ENCODE measurements around the gene FRMD8. TPM values are rescaled to one million over a fixed set of nuclear protein-coding genes. Genes with fewer than 3 reads are reported as not detected.

FRMD8 gene
- total RNA-seq, 8 experiments from 2014 or later: 3.1 to 28.2 (median 11.0) TPM

- peak overlapping the region; percentile 31 to 74 for H3K27ac ChIP-seq
- ATAC-seq (replicated peaks in 6 of 8): peak; percentile 30 to 98 (median 86)
- in situ Hi-C loops (cut with MboI; ENCODE audit: low pct_unique_long_range_greater_than_20kb in 2 of 9, low sequenced_read_pairs in 9 of 9, unreplicated experiment in 9 of 9): no loop called here
- peaks cover 4 to 11% of the 10 kb centered on the region in 2 donors for H3K4me1 ChIP-seq (replicated peaks in 1 of 2)
- H3K4me3 ChIP-seq: peak overlapping the region; percentile 26 to 44 (median 34)
- 1 to 74% (median 15%) methylated on average over 3 to 14 of the region's 47 CpGs; no CpG with 5 or more reads in 3 of the 10 experiments for WGBS, 10 experiments
Observed at GRCh38 chr11:65454696-65455456, 68.4 kb downstream of the FRMD8 start.

DNA sequence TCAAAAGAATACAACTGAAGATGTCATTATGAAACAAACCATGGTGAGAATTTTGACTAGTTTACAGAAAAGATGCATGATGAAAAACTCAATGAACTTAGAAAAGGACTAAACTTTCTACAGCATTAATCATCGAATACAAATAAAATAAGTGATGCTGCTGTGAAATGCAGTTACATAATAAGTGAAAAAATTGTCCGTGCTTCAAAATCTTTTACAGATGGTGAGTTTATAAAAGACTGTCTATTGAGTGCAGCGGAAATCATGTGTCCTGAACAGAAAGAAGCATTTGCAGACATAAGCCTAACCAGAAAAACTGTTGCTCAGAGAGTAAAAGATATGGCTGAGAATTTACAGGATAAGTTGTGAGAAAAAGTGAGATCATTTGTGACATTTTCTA lies 70.0 kb downstream of the FRMD8 start:
- WGBS, 10 experiments: 5 to 100% (median 92%) methylated on average over 2 to 3 of the region's 3 CpGs
- no peak for ATAC-seq (replicated peaks in 6 of 8)
- Histone ChIP-seq H3K27ac (no peak overlapping the region), H3K4me1 (replicated peaks in 1 of 2) (peaks cover 4 to 11% of the 10 kb centered on the region in 2 donors), H3K4me3 (no peak overlapping the region)
- in situ Hi-C loops (cut with MboI; ENCODE audit: low pct_unique_long_range_greater_than_20kb in 2 of 9, low sequenced_read_pairs in 9 of 9, unreplicated experiment in 9 of 9): no loop called here

DNA sequence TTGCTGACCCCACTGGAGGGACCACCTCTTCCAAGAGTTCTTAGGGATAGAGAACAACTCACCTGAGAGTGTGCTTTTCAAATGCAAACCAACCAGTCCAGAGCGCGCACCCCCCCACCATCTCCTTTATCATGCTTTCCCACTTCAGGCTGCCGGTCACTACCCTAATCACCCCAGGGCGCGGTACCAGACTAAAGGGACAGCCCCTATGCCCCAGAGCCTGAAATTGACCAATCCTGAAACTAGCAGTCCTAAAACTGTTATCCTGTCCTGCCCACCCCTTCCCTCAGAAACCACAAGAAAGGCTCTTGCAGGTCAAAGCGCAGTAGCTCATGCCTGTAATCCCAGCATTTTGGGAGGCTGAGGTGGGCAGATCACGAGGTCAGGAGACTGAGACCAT lies 73.1 kb downstream of the FRMD8 start:
- H3K4me1 ChIP-seq (replicated peaks in 1 of 2): peaks cover 4 to 11% of the 10 kb centered on the region in 2 donors
- in situ Hi-C loops (cut with MboI; ENCODE audit: low pct_unique_long_range_greater_than_20kb in 2 of 9, low sequenced_read_pairs in 9 of 9, unreplicated experiment in 9 of 9): no loop called here
- no peak for ATAC-seq (replicated peaks in 6 of 8)
- H3K4me3 ChIP-seq: no peak overlapping the region
- H3K27ac ChIP-seq: no peak overlapping the region
- 26 to 81% (median 46%) methylated on average over 1 to 5 of the region's 7 CpGs; no CpG with 5 or more reads in 4 of the 10 experiments for WGBS, 10 experiments

Other genes starting within 250 kb of the FRMD8 start
- under 1 TPM in 1 of 8 experiments, not detected in 7; 0.28 TPM for gene SPDYC, start 216.4 kb upstream of the FRMD8 start, total RNA-seq
- gene CAPN1, start 204.7 kb upstream of the FRMD8 start, total RNA-seq: 10 to 100 TPM; 32.0 to 79.8 (median 45.3) TPM
- 10 to 100 TPM in 3 of 8 experiments, 1 to 10 TPM in 5; 2.9 to 22.0 (median 6.0) TPM for gene POLA2, start 124.7 kb upstream of the FRMD8 start, total RNA-seq
- 10 to 100 TPM in 2 of 8 experiments, 1 to 10 TPM in 6; 4.0 to 14.1 (median 5.8) TPM for gene CDC42EP2, start 71.8 kb upstream of the FRMD8 start, total RNA-seq
- gene DPF2, start 52.8 kb upstream of the FRMD8 start, total RNA-seq: 10 to 100 TPM; 32.0 to 56.1 (median 44.1) TPM
- 1 to 10 TPM in 5 of 8 experiments, under 1 TPM in 2, not detected in 1; 0.28 to 5.8 (median 4.2) TPM for gene TIGD3, start 31.9 kb upstream of the FRMD8 start, total RNA-seq
- 10 to 100 TPM in 1 of 8 experiments, 1 to 10 TPM in 4, under 1 TPM in 3; 0.11 to 10.0 (median 1.9) TPM for gene SLC25A45, start 4.0 kb upstream of the FRMD8 start, total RNA-seq
- 1,000 to 10,000 TPM in 2 of 8 experiments, 100 to 1,000 TPM in 1, 10 to 100 TPM in 5; 10.9 to 1,983 (median 59.7) TPM for gene NEAT1, start 36.2 kb downstream of the FRMD8 start, total RNA-seq
- over 10,000 TPM in 4 of 8 experiments, 1,000 to 10,000 TPM in 4; 4,364 to 49,781 (median 11,043) TPM for gene MALAT1, start 112.4 kb downstream of the FRMD8 start, total RNA-seq
- gene SCYL1, start 138.4 kb downstream of the FRMD8 start, total RNA-seq: 100 to 1,000 TPM in 1 of 8 experiments, 10 to 100 TPM in 7; 39.2 to 119 (median 57.7) TPM
- 10 to 100 TPM in 4 of 8 experiments, 1 to 10 TPM in 4; 1.5 to 69.9 (median 25.5) TPM for gene LTBP3, start 171.7 kb downstream of the FRMD8 start, total RNA-seq
- gene ZNRD2, start 183.8 kb downstream of the FRMD8 start, total RNA-seq: 10 to 100 TPM; 37.4 to 74.2 (median 55.0) TPM
- gene FAM89B, start 185.9 kb downstream of the FRMD8 start, total RNA-seq: 10 to 100 TPM; 18.6 to 63.4 (median 28.8) TPM
- 10 to 100 TPM in 3 of 8 experiments, 1 to 10 TPM in 5; 1.5 to 44.6 (median 5.5) TPM for gene EHBP1L1, start 189.4 kb downstream of the FRMD8 start, total RNA-seq
- 1 to 10 TPM in 2 of 8 experiments, under 1 TPM in 5, not detected in 1; 0.18 to 1.9 (median 0.38) TPM for gene KCNK7, start 209.2 kb downstream of the FRMD8 start, total RNA-seq
- gene MAP3K11, start 227.6 kb downstream of the FRMD8 start, total RNA-seq: 10 to 100 TPM in 7 of 8 experiments, 1 to 10 TPM in 1; 7.3 to 33.0 (median 15.9) TPM
- 10 to 100 TPM; 12.0 to 52.7 (median 19.5) TPM for gene PCNX3, start 229.1 kb downstream of the FRMD8 start, total RNA-seq